ENCODE data around the gene ATXN1.

- TF ChIP-seq ESRRA (CRISPR knock-in tag; IDR thresholded peaks at IDR 0.05; ENCODE audit: borderline replicate concordance) (no peak), MAX (CRISPR knock-in tag; IDR thresholded peaks at IDR 0.05) (no peak)
Measured at GRCh38 chr6:16258709-16259075, 502.6 kb downstream of the ATXN1 start.

Data from WTC11 (cell line).